ENCODE measurements around the gene CADPS. TPM values are rescaled to one million over a fixed set of nuclear protein-coding genes. Genes with fewer than 3 reads are reported as not detected.

The CADPS gene
- total RNA-seq, 1 experiment from 2014 or later = not detected

GRCh38 chr3:62503516-62503915, 371.7 kb downstream of the CADPS start:
- H3K27ac ChIP-seq (ENCODE audit: low read length) = no peak overlapping the region
- DNase-seq (ENCODE audit: low read depth, low spot score) (no peak), ATAC-seq (no peak)
- in situ Hi-C loops (cut with HindIII; ENCODE audit: low pct_unique_long_range_greater_than_20kb, low sequenced_read_pairs) (no loop called here), intact Hi-C loops (cut with micrococcal nuclease; ENCODE audit: unreplicated experiment) (no loop called here)
- ChIA-PET CTCF (no interaction called here), POLR2A (no interaction called here)
- no peaks in the 10 kb centered on the region for H3K27me3 ChIP-seq (ENCODE audit: control insufficient read depth, insufficient read depth, low read length)
- no peak overlapping the region for H3K4me3 ChIP-seq (ENCODE audit: low read depth in 2 of 2, low read length in 2 of 2)
- TF ChIP-seq TCF7L2 (IDR thresholded peaks at IDR 0.05; ENCODE audit: low read depth, low read length) (no peak), SIN3A (IDR thresholded peaks at IDR 0.05; ENCODE audit: borderline replicate concordance, insufficient read depth, low read depth, low read length) (no peak), REST (IDR thresholded peaks at IDR 0.05; ENCODE audit: insufficient read depth in 1 of 2, low read depth in 2 of 2, low read length in 1 of 2) (no peak), CTCF (IDR thresholded peaks at IDR 0.05) (no peak), POLR2AphosphoS5 (IDR thresholded peaks at IDR 0.05; ENCODE audit: low read depth, low read length) (no peak)
- H3K9me3 ChIP-seq (ENCODE audit: control insufficient read depth, insufficient read depth, low read depth, low read length) = no peaks in the 10 kb centered on the region
- BruUV-seq (replicated peaks) = no TSS peak
- no peaks in the 10 kb centered on the region for H3K36me3 ChIP-seq (ENCODE audit: control insufficient read depth, insufficient read depth, low read length)
- H3K4me1 ChIP-seq (ENCODE audit: control insufficient read depth, insufficient read depth, low read length) = no peaks in the 10 kb centered on the region

GRCh38 chr3:62502315-62503300, 372.6 kb downstream of the CADPS start:
- intact Hi-C loops (cut with micrococcal nuclease; ENCODE audit: unreplicated experiment) = no loop called here

More at GRCh38 chr3:62502315-62503300, 372.6 kb downstream of the CADPS start:
- no peak overlapping the region for H3K4me3 ChIP-seq (ENCODE audit: low read depth in 2 of 2, low read length in 2 of 2)
- H3K27me3 ChIP-seq (ENCODE audit: control insufficient read depth, insufficient read depth, low read length) = no peaks in the 10 kb centered on the region
- BruUV-seq (replicated peaks) = no TSS peak
- H3K27ac ChIP-seq (ENCODE audit: low read length) = no peak overlapping the region
- ATAC-seq = no peak
- TF ChIP-seq REST (IDR thresholded peaks at IDR 0.05; ENCODE audit: insufficient read depth in 1 of 2, low read depth in 2 of 2, low read length in 1 of 2) (no peak), TCF7L2 (IDR thresholded peaks at IDR 0.05; ENCODE audit: low read depth, low read length) (no peak), CTCF (IDR thresholded peaks at IDR 0.05) (no peak), POLR2AphosphoS5 (IDR thresholded peaks at IDR 0.05; ENCODE audit: low read depth, low read length) (no peak), SIN3A (IDR thresholded peaks at IDR 0.05; ENCODE audit: borderline replicate concordance, insufficient read depth, low read depth, low read length) (no peak)
- ChIA-PET POLR2A (no interaction called here), CTCF (no interaction called here)
- H3K36me3 ChIP-seq (ENCODE audit: control insufficient read depth, insufficient read depth, low read length) = no peaks in the 10 kb centered on the region
- no peak for DNase-seq (ENCODE audit: low read depth, low spot score)
- in situ Hi-C loops (cut with HindIII; ENCODE audit: low pct_unique_long_range_greater_than_20kb, low sequenced_read_pairs) = no loop called here
- no peaks in the 10 kb centered on the region for H3K9me3 ChIP-seq (ENCODE audit: control insufficient read depth, insufficient read depth, low read depth, low read length)
- no peaks in the 10 kb centered on the region for H3K4me1 ChIP-seq (ENCODE audit: control insufficient read depth, insufficient read depth, low read length)
